Calu3 (cell line): ENCODE data around the gene DICER1. TPM values are rescaled to one million over a fixed set of nuclear protein-coding genes. Genes with fewer than 3 reads are reported as not detected.

ENCODE experiments used
- BruUV-seq: library from RNA; stranded (reverse); fragments of 400-500 nt; replicated peaks from 2 replicates; lab custom pipeline; 2021; lab: Mats Ljungman, UMichigan
- CTCF ChIA-PET: fragments of 300-600 bp; sonication (Branson Sonifier 250); formaldehyde crosslinking; loops from one replicate; lab custom pipeline; 2022; ENCODE audit warnings: antibody characterized with exemption; lab: Charles Lee
- DNase-seq: peaks from one replicate; pipeline ENCODE4 v3.0.0; 2022
- H3K27ac Mint-ChIP-seq: one replicate; pipeline ENCODE4 v1.8.0; 2022; ENCODE audit warnings: mixed read lengths; ENCODE audit not compliant: unreplicated experiment
- H3K27me3 Mint-ChIP-seq: one replicate; pipeline ENCODE4 v1.8.0; 2022; ENCODE audit warnings: mixed read lengths; ENCODE audit not compliant: unreplicated experiment
- H3K36me3 Mint-ChIP-seq: one replicate; pipeline ENCODE4 v1.8.0; 2022; ENCODE audit warnings: mild to moderate bottlenecking, moderate library complexity, mixed read lengths; ENCODE audit not compliant: insufficient read depth, unreplicated experiment
- H3K4me1 Mint-ChIP-seq: one replicate; pipeline ENCODE4 v1.8.0; 2022; ENCODE audit warnings: mild to moderate bottlenecking, low read depth, mixed read lengths; ENCODE audit not compliant: unreplicated experiment
- H3K4me3 Mint-ChIP-seq: one replicate; pipeline ENCODE4 v1.8.0; 2022; ENCODE audit warnings: mild to moderate bottlenecking, low read depth, moderate library complexity, mixed read lengths; ENCODE audit not compliant: unreplicated experiment
- H3K9me3 Mint-ChIP-seq: one replicate; pipeline ENCODE4 v1.8.0; 2022; ENCODE audit warnings: low read depth, mixed read lengths; ENCODE audit not compliant: unreplicated experiment
- intact Hi-C: fragments of 100-400 bp; cut with micrococcal nuclease; formaldehyde crosslinking; loops from one replicate; pipeline ENCODE4 v1.10.0; 2022; ENCODE audit not compliant: unreplicated experiment
- total RNA-seq: library from RNA; stranded (reverse); gene quantifications from 2 replicates; pipeline ENCODE4 v1.2.3, GENCODE V29; 2022
- TF ChIP-seq, protein P1 (sequence below): fragments of 200-600 bp; IDR thresholded peaks from one replicate; pipeline ENCODE4 v1.8.0; 2022; ENCODE audit warnings: antibody characterized with exemption; ENCODE audit not compliant: unreplicated experiment

The DICER1 gene
- total RNA-seq, 1 experiment from 2014 or later, result 53.8 TPM

DNA sequence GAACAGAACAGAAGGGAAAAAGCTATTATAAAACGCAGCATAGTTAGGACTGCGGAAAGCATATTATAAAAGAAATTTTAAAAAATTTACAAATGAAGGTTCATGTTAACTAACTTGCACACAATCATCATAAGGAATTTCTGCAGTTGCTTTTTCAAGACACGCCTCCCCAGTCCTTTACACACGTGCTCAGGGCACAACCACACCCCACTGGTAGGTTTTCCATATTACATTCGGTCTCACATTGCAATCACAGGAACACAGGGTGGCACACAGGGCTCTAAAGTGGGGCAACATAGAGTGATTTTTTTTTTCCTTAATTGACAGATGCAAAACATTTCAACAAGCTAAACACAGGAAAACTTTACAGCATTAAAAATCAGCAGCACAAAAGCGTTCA, 69.7 kb downstream of the DICER1 start:
- no peak overlapping the region for H3K27ac Mint-ChIP-seq
- H3K27me3 Mint-ChIP-seq, result no peaks in the 10 kb centered on the region
- peaks cover 37% of the 10 kb centered on the region for H3K36me3 Mint-ChIP-seq
- no peak for DNase-seq
- H3K9me3 Mint-ChIP-seq, result no peaks in the 10 kb centered on the region
- intact Hi-C loops, result no loop called here
- CTCF ChIA-PET, result no interaction called here
- no peaks in the 10 kb centered on the region for H3K4me1 Mint-ChIP-seq
- TF ChIP-seq, protein P1, sequence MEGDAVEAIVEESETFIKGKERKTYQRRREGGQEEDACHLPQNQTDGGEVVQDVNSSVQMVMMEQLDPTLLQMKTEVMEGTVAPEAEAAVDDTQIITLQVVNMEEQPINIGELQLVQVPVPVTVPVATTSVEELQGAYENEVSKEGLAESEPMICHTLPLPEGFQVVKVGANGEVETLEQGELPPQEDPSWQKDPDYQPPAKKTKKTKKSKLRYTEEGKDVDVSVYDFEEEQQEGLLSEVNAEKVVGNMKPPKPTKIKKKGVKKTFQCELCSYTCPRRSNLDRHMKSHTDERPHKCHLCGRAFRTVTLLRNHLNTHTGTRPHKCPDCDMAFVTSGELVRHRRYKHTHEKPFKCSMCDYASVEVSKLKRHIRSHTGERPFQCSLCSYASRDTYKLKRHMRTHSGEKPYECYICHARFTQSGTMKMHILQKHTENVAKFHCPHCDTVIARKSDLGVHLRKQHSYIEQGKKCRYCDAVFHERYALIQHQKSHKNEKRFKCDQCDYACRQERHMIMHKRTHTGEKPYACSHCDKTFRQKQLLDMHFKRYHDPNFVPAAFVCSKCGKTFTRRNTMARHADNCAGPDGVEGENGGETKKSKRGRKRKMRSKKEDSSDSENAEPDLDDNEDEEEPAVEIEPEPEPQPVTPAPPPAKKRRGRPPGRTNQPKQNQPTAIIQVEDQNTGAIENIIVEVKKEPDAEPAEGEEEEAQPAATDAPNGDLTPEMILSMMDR, result no peak
- H3K4me3 Mint-ChIP-seq, result no peak overlapping the region
- BruUV-seq, result no TSS peak

DNA sequence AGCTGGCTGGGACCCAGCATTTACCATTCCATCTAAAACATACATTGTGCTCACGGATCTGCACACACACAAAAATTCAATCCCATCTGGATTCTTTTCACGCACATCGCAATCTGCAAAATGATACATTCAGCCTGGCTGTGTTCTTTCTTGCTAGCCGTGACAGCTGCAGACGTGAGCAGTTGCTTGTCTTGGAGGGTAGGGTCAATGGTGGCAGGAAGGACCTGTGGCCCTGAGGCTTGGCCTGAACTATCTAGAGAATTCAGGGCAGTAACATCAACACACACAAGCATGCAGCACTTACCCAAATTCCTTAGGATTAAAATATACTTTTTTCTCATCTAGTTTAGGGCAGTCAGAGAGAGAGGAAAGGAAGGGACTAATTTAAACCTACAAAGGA, 72.0 kb downstream of the DICER1 start:
- BruUV-seq, result no TSS peak
- no peaks in the 10 kb centered on the region for H3K4me1 Mint-ChIP-seq
- intact Hi-C loops, result no loop called here
- TF ChIP-seq, protein P1, result no peak
- H3K36me3 Mint-ChIP-seq, result peaks cover 30% of the 10 kb centered on the region
- no peak for DNase-seq
- no peak overlapping the region for H3K4me3 Mint-ChIP-seq
- no peaks in the 10 kb centered on the region for H3K9me3 Mint-ChIP-seq
- H3K27ac Mint-ChIP-seq, result no peak overlapping the region
- CTCF ChIA-PET, result no interaction called here
- H3K27me3 Mint-ChIP-seq, result no peaks in the 10 kb centered on the region

DNA sequence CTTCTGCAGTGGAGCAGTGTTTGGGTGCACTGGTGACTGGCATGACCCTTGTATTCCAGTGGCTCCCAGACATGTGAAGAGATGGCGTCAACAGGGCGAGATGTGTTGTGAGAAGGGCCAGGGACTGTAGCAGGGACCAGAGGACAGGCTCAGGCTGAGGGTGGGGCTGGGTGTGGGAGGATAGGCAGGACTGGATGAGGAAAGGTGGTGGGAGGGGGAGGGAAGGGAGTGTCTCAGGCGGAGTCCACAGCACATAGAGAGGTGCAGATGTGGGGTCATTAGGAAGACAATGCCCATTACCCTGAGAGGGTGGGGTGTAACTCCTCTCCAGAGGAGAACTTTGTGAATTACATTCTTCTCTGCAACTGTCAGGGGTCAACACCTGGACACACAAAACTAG, 78.5 kb downstream of the DICER1 start:
- H3K27ac Mint-ChIP-seq, result no peak overlapping the region
- peaks cover 10% of the 10 kb centered on the region for H3K36me3 Mint-ChIP-seq
- no peak overlapping the region for H3K4me3 Mint-ChIP-seq
- no peak for DNase-seq
- TF ChIP-seq, protein P1, result no peak
- CTCF ChIA-PET, result no interaction called here
- H3K4me1 Mint-ChIP-seq, result no peaks in the 10 kb centered on the region
- BruUV-seq, result no TSS peak
- no peaks in the 10 kb centered on the region for H3K9me3 Mint-ChIP-seq
- intact Hi-C loops, result no loop called here
- H3K27me3 Mint-ChIP-seq, result peaks cover 38% of the 10 kb centered on the region

DNA sequence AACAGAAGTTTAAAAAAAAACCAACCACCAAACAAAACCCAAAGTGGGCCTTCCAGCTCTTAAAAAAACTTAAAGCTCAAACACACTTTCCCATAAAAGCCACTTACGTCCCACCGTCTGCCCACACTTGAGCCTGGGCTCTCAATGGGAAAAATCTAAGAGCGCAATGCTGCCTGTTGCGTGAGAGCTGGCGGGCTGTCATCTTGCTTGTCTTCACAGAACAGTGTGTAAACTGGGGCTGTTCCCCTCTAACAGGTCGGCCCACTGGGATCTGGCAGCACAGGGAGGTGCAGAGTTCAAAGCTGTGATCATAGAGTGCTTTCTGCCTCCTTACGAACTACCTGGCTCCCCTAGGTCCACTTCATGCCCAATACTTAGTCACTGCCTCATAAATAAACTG, 80.0 kb downstream of the DICER1 start:
- Mint-ChIP-seq H3K4me3 (no peak overlapping the region), H3K36me3 (peaks cover 2% of the 10 kb centered on the region), H3K27me3 (peaks cover 53% of the 10 kb centered on the region), H3K4me1 (no peaks in the 10 kb centered on the region), H3K27ac (no peak overlapping the region), H3K9me3 (no peaks in the 10 kb centered on the region)
- no TSS peak for BruUV-seq
- TF ChIP-seq, protein P1, result no peak
- DNase-seq, result no peak
- intact Hi-C loops, result no loop called here
- CTCF ChIA-PET, result no interaction called here
